Right lung (tissue), 5 donors: ENCODE results near the gene PAQR8. TPM values are rescaled to one million over a fixed set of nuclear protein-coding genes. Genes with fewer than 3 reads are reported as not detected.

Experiments
- DNase-seq, 2 donors: peaks; one replicate each; pipeline ENCODE4 v3.0.0-alpha.2; 2013
- polyA plus RNA-seq, 5 donors: library from polyadenylated mRNA; unstranded; fragments of 120-200 nt; gene quantifications; one replicate each; pipeline versions ENCODE4 v1.2.1 to v1.2.3, GENCODE V29; 2013; ENCODE audit warnings: inconsistent platforms in 1 of 5, low replicate concordance in 1 of 5; ENCODE audit not compliant: insufficient read length in 5 of 5, insufficient read depth in 1 of 5

PAQR8 gene
- polyA plus RNA-seq, 5 donors: 13.4 to 20.8 (median 17.6) TPM

DNA sequence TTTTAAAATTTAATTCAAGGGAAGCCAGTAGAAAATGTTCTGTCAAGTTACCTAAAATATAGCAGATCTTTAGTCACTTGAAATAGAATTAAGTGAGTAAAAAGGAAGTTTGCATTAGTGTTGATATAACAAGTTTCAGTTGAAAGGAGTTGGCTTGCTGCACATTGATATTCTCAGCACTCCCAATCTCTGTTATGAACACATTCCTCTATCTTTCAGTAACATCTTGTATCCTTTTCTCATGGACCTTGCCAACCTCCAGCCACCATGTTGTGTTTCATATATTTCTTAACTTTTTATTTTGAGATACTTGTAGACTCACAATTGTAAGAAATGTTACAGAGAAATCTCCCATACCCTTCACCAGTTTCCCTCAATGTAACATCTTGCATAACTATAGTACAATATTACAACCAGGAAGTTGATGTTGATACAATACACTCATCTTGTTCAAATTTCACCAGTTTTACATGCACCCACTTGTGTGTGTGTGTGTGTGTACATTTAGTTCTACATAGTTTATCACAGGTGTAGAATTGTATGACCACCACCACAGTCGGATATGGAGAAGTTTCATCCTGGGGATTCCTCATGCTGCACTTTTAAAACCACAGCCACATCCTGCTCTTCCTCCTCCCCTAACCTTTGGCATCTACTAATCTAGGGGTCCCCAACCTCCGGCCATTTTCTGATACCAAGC lies 20.2 kb upstream of the PAQR8 start:
- DNase-seq: no peak

DNA sequence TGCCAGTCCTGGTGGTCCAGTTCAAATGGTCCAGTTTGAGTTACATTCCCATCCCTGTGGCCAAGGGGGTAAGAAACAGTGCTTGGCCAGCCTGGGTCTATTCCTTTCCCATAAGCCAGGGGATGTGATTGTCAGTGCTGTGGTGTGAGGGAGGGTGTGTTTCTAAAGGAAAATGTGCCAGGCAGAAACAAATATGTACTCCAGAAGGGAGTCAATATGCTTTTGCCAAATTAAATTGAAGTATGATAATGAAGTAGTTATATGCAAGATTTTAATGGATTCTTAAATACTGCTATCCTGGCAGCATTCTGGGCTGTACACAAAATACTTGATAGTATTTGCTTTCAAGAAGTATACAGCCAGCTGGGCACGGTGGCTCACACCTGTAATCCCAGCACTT lies 16.6 kb upstream of the PAQR8 start:
- no peak for DNase-seq

GRCh38 chr6:52346503-52346902 lies 15.4 kb upstream of the PAQR8 start:
- DNase-seq: no peak

DNA sequence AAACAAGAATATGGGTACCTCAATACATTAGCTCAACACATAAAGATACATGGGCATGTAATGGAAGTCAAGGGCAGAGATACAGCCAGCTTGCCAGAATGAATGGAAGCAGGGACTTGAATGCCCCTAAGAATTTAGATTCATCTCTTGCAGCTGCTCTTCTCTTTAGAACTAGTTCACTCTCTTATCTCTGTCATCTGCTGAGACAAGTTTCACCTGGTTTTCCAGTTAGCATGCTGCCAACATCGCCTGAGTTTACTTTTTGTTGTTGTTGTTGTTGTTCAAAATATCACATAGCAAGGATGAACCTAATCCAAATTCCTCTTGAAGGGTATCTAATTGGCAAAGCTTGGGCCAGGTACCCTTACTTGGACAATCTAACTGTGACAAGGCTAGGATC lies 14.1 kb upstream of the PAQR8 start:
- no peak for DNase-seq

DNA sequence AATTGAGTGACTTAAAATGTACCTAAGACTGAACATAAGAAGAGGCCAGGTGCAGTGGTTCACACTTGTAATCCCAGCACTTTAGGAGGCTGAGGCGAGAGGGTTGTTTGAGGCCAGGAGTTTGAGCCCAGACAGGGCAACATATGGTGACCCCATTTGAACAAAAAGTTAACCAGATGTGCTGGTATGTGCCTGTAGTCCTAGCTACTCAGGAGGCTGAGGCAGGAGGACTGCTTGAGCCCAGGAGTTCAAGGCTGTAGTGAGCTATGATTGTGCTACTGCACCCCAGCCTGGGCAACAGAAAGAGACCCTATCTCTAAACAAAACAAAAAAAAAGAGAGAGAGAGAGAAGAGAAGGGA lies 10.1 kb upstream of the PAQR8 start:
- DNase-seq: no peak

- no peak for DNase-seq
These were observed 9.5 kb upstream of the PAQR8 start for GRCh38 chr6:52352239-52353018.

- DNase-seq: no peak
These were observed 5.9 kb upstream of the PAQR8 start for GRCh38 chr6:52356017-52356416.

DNA sequence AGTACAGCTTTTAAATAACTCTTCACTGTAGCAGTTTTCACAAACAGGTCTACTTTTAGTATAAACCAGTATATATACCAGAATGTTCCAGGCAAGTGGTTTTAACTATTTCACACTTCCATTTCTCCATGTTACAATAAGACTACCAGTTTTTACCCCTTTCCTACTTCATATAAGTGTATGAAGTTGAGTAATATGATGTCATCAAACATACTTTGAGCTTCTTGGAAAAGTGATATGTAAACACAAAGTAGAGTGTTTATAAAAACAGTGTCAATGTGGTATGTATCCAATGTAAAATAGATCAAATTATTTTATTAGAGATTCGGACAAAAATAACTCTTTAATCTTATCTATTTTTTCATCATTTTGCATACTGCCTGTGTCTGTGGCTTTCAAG lies 2.5 kb upstream of the PAQR8 start:
- no peak for DNase-seq

GRCh38 chr6:52360028-52360427 lies 1.9 kb upstream of the PAQR8 start:
- DNase-seq: no peak

DNA sequence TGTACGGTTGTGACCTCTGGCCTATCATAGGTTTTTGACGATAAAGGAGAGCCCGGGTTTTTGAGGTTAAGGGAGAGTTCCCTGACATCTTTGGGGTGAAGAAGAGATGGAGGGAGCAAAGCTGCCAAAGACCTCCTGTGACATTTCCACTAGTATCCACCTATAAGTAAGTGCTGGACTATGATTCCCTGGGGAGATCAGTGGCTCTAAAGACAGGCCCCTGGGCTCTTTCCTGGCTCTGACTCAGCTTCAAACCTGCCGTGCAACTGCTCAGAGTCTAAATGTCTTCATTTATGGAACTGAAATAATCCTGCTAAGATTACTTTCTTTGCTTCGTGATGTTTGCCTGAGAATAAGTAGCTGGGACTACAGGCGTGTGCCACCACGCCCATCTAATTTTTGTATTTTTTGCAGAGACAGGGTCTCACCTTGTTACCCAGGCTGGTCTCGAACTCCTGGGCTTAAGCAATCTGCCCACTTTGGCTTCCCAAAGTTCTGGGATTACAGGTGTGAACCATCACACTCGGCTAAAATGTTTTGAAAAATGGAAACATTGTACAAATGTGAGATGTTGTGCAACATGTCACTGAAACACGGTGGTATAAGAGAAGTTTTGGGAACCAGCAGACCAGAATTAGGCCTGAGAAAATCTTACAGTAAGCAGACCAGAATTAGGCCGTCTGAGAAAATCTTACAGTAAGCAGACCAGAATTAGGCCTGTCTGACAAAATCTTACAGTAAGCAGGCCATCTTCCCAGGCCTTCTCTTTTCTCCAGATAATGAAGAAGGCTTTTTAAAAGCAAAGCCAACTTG lies 1.1 kb upstream of the PAQR8 start:
- DNase-seq: peak in 1 of 2 donors; percentile 2

DNA sequence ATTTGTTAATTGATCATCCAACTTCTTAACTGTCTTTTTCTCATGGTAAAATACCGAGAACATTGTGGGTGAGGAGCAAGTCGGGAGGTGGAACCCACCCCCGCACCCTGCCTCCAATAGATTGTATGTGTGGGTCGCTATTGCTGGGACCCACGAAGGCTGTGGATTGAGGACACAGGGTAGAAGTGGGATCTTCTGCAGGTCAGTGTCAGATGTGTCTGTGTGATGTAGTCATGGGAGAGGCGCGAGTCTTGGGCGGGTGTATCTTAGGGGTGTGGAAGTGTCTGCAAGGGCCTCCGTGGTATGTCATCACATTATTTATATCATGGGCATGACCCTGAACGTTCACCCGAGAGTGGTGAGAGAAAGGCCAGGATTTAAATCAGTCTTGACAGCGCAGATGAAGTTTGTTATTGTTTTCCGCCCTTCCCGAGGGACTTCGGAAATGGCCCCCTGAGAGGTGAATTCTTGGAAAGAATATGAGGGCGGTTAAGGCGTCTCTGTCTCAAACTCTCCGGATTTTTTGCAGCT lies 472 bp upstream of the PAQR8 start:
- no peak for DNase-seq

- DNase-seq: peak; percentile 27 to 43
These were observed 684 bp downstream of the PAQR8 start for GRCh38 chr6:52362443-52363227.

GRCh38 chr6:52363228-52363867 lies 1.4 kb downstream of the PAQR8 start:
- peak in 1 of 2 donors; percentile 6 for DNase-seq

DNA sequence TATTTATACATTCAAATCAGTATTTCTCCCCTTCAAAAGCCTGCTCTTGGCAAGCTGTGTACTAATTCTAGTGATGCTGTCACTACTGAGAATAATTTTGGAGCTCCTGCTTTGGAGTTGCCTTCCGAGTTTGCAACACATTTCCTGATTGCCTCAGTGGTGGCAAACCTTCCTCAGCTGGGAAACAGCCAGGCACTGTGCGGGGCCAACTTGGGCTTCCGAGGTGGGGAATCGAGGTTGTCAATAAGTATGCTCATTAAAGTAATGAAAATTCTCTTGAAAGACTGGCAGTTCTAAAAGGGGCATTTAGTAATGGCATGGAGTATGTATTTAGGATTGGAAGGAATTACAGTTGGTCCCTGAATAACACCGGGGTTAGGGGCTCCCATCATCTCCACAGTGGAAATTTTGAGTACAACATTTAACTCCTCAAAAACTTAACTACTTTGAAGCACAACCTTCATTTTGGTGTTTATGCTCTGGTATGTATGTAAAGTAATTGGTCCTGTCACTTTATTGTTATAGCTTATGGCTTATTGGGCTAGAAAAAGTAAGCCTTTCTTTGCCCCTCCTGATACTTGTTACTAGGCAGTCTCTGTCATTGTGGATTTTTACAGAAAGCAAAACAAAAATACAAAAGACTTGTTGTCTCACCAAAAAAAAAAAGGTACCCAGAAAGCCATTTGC lies 2.7 kb downstream of the PAQR8 start:
- DNase-seq: peak; percentile 4 to 16

- DNase-seq: no peak
These were observed 3.4 kb downstream of the PAQR8 start for GRCh38 chr6:52365317-52365716.

DNA sequence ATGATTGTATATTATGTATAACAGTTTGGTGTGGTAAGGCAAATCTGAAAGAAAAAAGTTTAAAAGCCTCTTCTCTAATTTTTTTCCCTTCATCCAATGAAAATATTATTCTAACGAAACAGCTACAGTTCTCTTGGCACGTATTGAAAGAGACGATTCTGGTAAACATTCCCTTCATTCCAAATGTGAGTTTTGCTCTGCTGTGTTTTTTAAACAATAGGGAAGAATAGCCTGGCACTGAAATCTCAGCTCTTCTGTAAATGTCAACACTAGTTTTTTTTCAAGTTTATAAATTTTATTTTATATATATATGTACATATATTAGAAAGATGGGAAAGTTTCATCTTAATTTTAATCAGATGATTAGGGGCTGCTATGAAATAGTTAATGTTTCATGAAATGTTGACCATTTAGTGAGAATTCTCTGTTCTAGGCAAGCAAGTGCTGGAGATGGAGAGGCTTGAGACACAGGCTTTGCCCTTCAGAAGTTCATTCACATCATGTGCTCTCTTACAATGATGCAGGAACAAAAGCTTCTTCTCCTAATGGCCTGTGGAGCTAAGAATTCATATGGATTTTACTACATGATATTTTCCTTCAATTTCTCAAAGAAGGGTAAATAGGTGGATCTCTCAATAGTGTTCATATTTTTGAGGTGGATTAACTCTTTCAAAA lies 4.1 kb downstream of the PAQR8 start:
- DNase-seq: no peak

- DNase-seq: no peak
These were observed 6.1 kb downstream of the PAQR8 start for GRCh38 chr6:52368002-52368401.

- DNase-seq: no peak
These were observed 7.3 kb downstream of the PAQR8 start for GRCh38 chr6:52369234-52369633.

GRCh38 chr6:52371656-52372191 lies 9.8 kb downstream of the PAQR8 start:
- no peak for DNase-seq
